ENCODE measurements around the gene EPN2. TPM values are rescaled to one million over a fixed set of nuclear protein-coding genes. Genes with fewer than 3 reads are reported as not detected.

Gene EPN2
- total RNA-seq, 1 donor from 2014 or later = 14.2 TPM

GRCh38 chr17:19301973-19302372 lies 64.8 kb downstream of the EPN2 start:
- TF ChIP-seq CTCF (conservative IDR thresholded peaks at IDR 0.05; ENCODE audit: low read depth, low read length) = no peak
- DNase-seq (ENCODE audit: low read depth) = no peak
- H3K4me3 ChIP-seq (ENCODE audit: low read depth, low read length) = no peak overlapping the region

GRCh38 chr17:19302791-19303331 lies 65.7 kb downstream of the EPN2 start:
- no peak overlapping the region for H3K4me3 ChIP-seq (ENCODE audit: low read depth, low read length)
- no peak for TF ChIP-seq CTCF (conservative IDR thresholded peaks at IDR 0.05; ENCODE audit: low read depth, low read length)

GRCh38 chr17:19303367-19303776 lies 66.2 kb downstream of the EPN2 start:
- DNase-seq (ENCODE audit: low read depth) = no peak
- no peak for TF ChIP-seq CTCF (conservative IDR thresholded peaks at IDR 0.05; ENCODE audit: low read depth, low read length)
- H3K4me3 ChIP-seq (ENCODE audit: low read depth, low read length) = no peak overlapping the region

More at GRCh38 chr17:19302791-19303331, 65.7 kb downstream of the EPN2 start:
- no peak for DNase-seq (ENCODE audit: low read depth)

GRCh38 chr17:19304209-19304608 lies 67.0 kb downstream of the EPN2 start:
- DNase-seq (ENCODE audit: low read depth) = no peak
- no peak overlapping the region for H3K4me3 ChIP-seq (ENCODE audit: low read depth, low read length)
- no peak for TF ChIP-seq CTCF (conservative IDR thresholded peaks at IDR 0.05; ENCODE audit: low read depth, low read length)

- TF ChIP-seq CTCF (conservative IDR thresholded peaks at IDR 0.05; ENCODE audit: low read depth, low read length) = no peak
- no peak overlapping the region for H3K4me3 ChIP-seq (ENCODE audit: low read depth, low read length)
- no peak for DNase-seq (ENCODE audit: low read depth)
These were observed 67.6 kb downstream of the EPN2 start for GRCh38 chr17:19304751-19305150.

- TF ChIP-seq CTCF (conservative IDR thresholded peaks at IDR 0.05; ENCODE audit: low read depth, low read length) = no peak
- H3K4me3 ChIP-seq (ENCODE audit: low read depth, low read length) = no peak overlapping the region
- DNase-seq (ENCODE audit: low read depth) = no peak
These were observed 68.1 kb downstream of the EPN2 start for GRCh38 chr17:19305256-19305655.

- no peak overlapping the region for H3K4me3 ChIP-seq (ENCODE audit: low read depth, low read length)
- no peak for DNase-seq (ENCODE audit: low read depth)
- TF ChIP-seq CTCF (conservative IDR thresholded peaks at IDR 0.05; ENCODE audit: low read depth, low read length) = no peak
These were observed 68.6 kb downstream of the EPN2 start for GRCh38 chr17:19305761-19306159.

Data from epithelial cell of proximal tubule (primary cell).